GM18519 (cell line): ENCODE data around the gene ZNF606.

Experiments used
- ATAC-seq: cut with Tn5 transposase; IDR thresholded peaks from one replicate; pipeline ENCODE4 v1.9.1; 2021; ENCODE audit warnings: mild to moderate bottlenecking, moderate library complexity; ENCODE audit not compliant: unreplicated experiment, low FRiP score

Gene ZNF606

DNA sequence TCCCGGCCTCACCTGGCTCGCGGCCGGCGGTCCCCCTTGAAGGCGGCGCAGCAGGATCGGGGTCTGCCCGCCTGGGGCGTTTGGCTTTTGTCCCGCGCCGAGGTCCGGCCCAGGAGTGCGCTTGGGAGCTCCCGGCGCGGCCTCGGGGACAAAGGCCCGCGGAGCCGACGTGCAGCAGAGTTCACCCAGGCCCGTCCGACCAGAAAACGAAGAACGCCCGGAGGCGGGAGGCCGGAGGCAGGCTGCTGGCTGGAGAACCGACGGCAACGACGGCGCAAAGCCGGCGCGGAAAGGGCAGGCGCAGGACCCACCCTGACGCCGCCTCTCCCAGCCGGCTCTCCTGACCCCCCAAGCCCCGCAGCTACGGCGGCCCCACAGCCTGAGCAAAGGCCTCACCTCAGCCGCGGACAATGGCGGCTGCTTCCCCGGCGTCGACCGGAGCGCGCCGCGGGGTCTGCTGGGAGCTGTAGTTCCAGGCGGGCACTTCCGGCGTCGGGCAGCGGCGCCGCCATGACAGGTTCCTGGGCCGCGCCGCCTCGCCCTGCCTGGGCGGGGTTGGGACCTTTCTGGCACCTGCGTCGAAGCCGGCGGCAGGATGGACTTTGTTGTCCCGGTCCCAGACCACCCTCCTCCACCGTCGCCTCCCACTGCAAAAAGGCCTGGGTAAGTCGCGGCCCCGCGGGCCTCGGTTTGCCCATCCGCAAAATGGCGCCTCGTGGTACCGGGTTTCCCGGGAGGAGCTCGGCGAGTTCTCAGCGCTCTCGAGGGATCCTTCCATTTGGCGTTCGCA is at the start of gene ZNF606:
Gene ZNF606, minus strand, starts transcription at position 437 of the 790 bp plus-strand sequence. CDS start 1,501 bp downstream, outside the sequence.
- ATAC-seq = peak; percentile 89

DNA sequence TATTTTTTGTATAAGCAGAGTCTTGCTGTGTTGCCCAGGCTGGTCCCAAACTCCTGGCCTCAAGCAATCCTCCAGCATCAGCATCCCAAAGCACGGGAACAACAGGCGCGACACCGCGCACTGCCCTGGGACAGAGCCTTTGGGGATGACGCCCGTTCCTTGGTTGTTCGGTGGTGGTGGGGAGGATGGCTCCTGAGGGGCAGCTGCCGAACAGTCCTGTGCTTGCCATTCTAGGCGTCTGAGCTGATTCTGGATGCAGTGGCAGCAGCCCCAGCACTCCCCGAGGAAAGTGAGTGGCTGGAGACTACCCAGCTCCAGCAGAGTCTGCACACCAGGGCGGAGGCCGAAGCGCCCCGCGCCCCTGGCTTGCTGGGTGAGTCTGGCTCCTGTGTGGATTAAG is 49.6 kb upstream of the ZNF606 start:
- ATAC-seq = no peak

DNA sequence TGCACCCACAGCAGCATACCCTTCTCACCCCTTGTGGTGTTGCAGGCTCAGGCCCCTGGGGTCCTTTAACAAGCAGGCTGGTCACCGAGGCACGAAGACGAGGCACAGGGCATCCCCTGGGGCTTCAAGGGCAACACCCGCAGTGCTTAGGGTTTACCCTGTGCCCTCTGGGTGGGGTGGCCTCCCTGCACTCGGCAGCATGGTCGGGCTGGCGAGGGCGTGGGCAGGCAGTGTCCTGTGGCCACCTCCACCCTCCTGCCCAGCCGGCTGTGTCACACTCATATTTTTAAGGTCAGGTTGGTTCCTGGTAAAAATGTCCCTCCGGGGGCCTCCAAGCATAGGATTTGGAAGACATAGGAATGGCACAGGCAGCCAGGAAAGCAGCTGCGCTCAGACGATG is 45.1 kb upstream of the ZNF606 start:
- ATAC-seq = no peak

DNA sequence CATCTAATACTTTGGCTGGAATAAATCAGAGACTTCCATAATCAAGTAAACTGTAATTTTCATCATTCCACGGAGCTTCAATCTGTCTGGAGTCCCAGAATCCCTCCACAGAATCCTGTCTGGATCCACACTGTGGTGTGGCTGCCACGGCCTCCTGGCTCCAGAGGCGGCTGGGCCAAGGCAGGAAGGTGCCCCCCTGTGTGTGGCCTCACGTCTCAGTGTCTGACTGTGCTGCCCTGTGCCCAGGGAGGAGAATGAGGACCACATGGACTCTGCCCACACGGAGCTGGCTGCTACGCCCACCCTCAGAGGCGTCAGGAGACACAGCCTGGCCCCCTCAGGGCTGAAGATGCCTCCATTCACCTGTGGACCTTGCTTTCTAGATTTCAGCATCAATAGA is 44.2 kb upstream of the ZNF606 start:
- ATAC-seq = no peak

- no peak for ATAC-seq
Measured at GRCh38 chr19:58045411-58046050, 42.9 kb upstream of the ZNF606 start.

DNA sequence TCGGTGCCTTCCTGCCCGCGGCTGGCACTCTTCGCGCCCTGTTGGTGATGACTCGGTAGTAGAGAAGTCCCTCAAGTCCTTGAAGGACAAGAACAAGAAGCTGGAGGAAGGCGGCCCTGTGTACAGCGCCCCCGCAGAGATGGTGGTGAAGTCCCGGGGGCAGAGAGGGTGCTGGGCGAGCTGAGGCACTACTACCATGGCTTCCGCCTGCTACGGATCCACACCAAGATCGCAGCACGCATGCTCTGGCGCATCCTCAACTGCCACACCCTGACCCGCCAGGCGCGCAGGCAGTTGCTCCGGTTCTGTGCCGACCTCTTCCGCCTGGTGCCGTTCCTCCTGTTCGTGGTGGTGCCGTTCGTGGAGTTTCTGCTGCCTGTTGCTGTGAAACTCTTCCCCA is 42.3 kb upstream of the ZNF606 start:
- no peak for ATAC-seq

DNA sequence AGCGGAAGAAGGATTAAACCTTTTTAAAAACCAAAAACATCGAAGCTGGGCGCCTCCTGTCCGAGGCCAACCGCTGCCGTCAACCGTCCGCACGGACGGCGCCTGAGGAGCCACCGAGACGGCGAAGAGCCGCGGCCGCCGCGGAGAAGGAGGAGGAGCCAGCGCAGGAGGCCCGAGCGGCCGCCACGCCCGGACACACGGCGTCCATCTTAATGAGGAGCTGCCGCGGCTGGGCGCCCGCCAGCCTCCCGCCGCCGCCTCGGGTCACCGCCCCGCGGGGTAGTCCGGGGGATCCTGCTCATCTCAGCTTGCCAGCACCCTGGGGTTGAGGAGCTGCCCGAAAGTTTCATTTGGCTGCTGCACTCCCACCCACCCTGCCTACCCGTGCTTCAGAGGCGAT is 41.8 kb upstream of the ZNF606 start:
- no peak for ATAC-seq

- ATAC-seq = no peak
Measured at GRCh38 chr19:58042495-58043340, 40.1 kb upstream of the ZNF606 start.

- no peak for ATAC-seq
Measured at GRCh38 chr19:58040751-58041525, 38.3 kb upstream of the ZNF606 start.

- no peak for ATAC-seq
Measured at GRCh38 chr19:58038688-58039204, 36.1 kb upstream of the ZNF606 start.

DNA sequence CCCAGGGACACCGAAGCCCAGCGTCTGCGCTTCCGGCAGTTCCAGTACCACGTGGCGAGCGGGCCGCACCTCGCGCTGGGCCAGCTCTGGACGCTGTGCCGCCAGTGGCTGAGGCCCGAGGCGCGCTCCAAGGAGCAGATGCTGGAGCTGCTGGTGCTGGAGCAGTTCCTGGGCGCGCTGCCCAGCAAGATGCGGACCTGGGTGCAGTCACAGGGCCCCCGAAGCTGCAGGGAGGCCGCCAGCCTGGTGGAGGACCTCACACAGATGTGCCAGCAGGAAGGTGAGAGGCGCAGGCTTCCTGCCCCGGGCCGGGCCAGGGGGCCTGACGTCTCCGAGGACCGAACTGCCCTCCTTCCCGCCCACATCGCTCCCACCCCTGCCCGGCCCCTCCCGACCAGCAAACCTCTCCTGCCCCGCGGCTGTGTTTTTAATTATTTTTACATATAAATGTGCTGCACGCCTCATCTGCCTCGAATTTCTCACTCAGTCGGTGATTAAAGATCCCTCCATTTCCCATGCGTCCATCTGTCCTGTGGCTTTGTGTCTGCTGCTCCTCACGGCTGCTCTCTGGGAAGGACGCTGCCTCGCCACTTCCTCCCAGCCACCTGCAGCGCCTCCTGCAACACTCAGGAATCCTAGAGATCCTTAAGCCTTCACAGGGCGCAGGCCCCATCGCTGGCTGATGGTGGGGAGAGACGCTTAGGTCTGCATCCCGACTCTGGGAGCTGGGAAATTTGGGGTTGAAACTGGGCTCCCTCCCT is 35.5 kb upstream of the ZNF606 start:
- ATAC-seq = no peak

GRCh38 chr19:58035863-58036262 is 33.2 kb upstream of the ZNF606 start:
- ATAC-seq = no peak

DNA sequence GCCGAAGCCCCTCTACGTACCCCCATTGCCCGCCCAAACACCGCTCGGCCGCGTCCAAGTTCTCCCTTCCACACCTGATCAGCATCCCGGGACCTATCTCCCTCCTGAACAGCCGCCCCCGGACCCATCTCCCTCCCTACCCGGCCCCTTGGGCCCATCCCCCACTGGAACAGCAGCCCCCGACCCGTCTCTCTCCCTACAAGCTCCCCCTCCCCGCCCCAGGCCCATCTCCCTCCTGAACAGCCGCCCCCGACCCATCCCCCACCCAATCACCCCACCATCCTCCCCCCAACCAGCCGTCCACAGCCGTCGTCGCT is 31.8 kb upstream of the ZNF606 start:
- ATAC-seq = no peak

- no peak for ATAC-seq
Measured at GRCh38 chr19:58033741-58034476, 31.3 kb upstream of the ZNF606 start, which contains the start of gene ZSCAN1. Gene ZSCAN1 (plus strand): TSS chr19:58034025. CDS start chr19:58037837, 3,812 bp downstream.

GRCh38 chr19:58024661-58025060 is 22.0 kb upstream of the ZNF606 start:
- no peak for ATAC-seq

- ATAC-seq = no peak
Measured at GRCh38 chr19:58022283-58022660, 19.7 kb upstream of the ZNF606 start.

DNA sequence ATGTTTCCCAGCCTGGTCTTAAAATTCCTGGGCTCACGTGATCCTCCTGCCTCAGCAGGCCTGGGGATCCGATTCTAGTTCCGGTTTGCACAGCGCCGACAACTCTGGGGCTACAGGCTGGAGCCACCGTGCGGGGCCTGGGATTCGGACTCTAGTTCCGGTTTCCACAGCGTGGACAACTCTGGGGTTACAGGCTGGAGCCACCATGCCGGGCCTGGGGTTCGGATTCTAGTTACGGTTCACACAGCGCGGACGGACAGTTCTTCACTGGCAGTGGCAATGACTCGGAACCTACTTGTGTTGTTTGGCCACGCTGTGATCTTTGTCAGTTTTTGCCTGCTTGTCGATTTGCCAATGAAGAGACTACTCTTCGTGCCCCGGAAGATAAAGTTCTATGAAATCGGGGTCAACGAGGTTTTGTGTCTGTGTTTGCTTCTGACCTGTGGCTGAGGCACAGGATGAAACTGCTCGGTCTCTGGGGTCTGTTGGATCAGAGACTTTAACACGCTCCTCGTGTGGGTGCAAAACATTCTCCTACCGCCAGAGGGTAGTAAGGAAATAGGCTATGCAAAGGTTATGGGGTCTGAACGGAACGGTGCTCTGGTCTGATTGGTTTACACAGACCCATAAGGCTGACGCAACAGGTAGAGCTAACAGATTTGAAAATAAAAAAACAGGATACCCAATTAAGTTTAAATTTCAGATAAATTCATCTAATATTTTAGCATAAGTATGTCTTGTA is 19.1 kb upstream of the ZNF606 start:
- no peak for ATAC-seq

GRCh38 chr19:58020129-58020528 is 17.5 kb upstream of the ZNF606 start:
- ATAC-seq = no peak
